ENCODE data around the gene LMX1A. TPM values are rescaled to one million over a fixed set of nuclear protein-coding genes. Genes with fewer than 3 reads are reported as not detected.

The LMX1A gene
- total and polyA plus RNA-seq, 2 donors, result 0.05 to 0.11 TPM

DNA sequence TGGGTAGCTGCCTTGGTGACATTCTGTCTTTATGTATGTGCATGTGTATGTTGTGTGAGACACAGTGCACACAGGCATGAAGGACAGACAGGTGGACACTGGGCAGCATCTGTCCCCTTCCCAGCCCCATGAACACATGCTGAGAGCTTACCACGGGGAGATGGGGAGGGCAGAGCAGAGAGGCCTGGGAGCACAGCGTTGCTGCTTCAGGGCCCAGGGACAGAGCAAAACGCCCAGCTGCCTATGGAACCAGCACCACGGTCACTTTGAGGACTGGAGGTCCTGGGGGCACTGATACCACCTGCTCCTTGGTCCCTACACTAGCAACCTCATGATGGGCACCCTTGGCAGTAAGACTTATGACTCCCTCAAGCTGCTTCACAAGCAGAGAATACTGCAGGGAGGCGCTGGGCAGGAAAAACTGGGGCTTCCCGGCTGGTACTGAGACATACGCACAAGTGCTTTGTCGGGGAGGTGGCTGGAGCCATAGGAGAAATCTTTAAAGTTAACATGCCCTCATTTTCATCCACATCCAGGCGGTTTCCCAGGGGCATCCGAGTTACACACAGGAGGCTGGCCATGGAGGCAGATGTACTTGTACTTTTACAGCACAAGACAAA is 40.3 kb downstream of the LMX1A start:
- H3K27me3 ChIP-seq (ENCODE audit: control insufficient read depth in 2 of 2, insufficient read depth in 1 of 2, low read length in 1 of 2), result no peaks in the 10 kb centered on the region
- WGBS, result 83% methylated on average over 10 of the region's 10 CpGs

DNA sequence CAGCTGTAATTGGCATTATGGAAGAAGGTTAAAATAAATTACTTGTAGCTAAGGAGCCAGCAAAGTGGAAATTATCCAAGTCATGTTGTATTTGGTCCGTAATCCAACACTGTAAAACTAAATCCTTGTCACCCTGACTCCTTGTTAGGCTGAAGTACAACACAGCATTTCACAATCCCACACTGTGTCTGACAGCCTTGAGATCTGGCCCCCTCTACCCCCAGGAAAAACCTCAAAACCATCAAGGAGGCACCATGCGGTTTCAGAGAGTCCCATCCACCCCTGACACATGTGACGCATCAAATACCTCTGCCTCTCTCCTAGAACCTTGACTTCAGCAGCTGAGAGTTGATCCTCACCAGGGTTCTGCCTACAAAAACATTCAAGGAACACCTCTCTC is 41.0 kb downstream of the LMX1A start:
- no peaks in the 10 kb centered on the region for H3K4me1 ChIP-seq (ENCODE audit: control insufficient read depth in 2 of 2, insufficient read depth in 2 of 2, low read length in 2 of 2)
- no peak overlapping the region for H3K4me3 ChIP-seq (ENCODE audit: low read length in 2 of 2)
- no peak overlapping the region for H3K27ac ChIP-seq (ENCODE audit: low read depth in 1 of 2, low read length in 1 of 2)
- H3K36me3 ChIP-seq (ENCODE audit: control insufficient read depth in 2 of 2, insufficient read depth in 2 of 2, low read length in 1 of 2), result no peaks in the 10 kb centered on the region
- no peak for DNase-seq (ENCODE audit: low read depth in 6 of 9, low spot score in 9 of 9)
- WGBS, result 84% methylated on average over 3 of the region's 3 CpGs
- no peaks in the 10 kb centered on the region for H3K9me3 ChIP-seq (ENCODE audit: control insufficient read depth in 2 of 2, insufficient read depth in 1 of 2, low read length in 1 of 2)
- no peaks in the 10 kb centered on the region for H3K27me3 ChIP-seq (ENCODE audit: control insufficient read depth in 2 of 2, insufficient read depth in 1 of 2, low read length in 1 of 2)

More for the DNA sequence above, 40.3 kb downstream of the LMX1A start:
- H3K4me3 ChIP-seq (ENCODE audit: low read length in 2 of 2), result no peak overlapping the region
- H3K36me3 ChIP-seq (ENCODE audit: control insufficient read depth in 2 of 2, insufficient read depth in 2 of 2, low read length in 1 of 2), result no peaks in the 10 kb centered on the region
- no peaks in the 10 kb centered on the region for H3K9me3 ChIP-seq (ENCODE audit: control insufficient read depth in 2 of 2, insufficient read depth in 1 of 2, low read length in 1 of 2)
- no peak for DNase-seq (ENCODE audit: low read depth in 6 of 9, low spot score in 9 of 9)
- no peak overlapping the region for H3K27ac ChIP-seq (ENCODE audit: low read depth in 1 of 2, low read length in 1 of 2)
- no peaks in the 10 kb centered on the region for H3K4me1 ChIP-seq (ENCODE audit: control insufficient read depth in 2 of 2, insufficient read depth in 2 of 2, low read length in 2 of 2)

DNA sequence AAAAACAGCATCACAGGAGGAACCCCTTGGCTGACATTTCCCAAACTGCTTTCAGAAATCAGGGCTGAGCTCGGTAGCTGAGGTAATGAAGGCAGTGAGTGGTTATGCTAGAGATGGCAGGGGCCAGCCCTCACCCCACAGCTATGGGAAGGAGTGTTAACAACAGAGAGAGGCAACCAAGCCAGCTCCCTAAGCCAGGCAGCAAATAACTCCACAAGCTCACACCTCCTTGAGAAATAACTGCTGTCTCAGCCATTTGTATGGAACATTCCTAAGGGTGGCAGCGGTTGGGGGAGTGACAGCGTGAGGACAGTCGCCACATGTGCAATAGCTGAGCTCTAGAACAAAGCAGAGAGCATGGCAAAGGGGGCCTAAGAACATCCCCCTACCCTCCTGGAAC is 42.6 kb downstream of the LMX1A start:
- no peak overlapping the region for H3K27ac ChIP-seq (ENCODE audit: low read depth in 1 of 2, low read length in 1 of 2)
- no peak overlapping the region for H3K4me3 ChIP-seq (ENCODE audit: low read length in 2 of 2)
- no peaks in the 10 kb centered on the region for H3K27me3 ChIP-seq (ENCODE audit: control insufficient read depth in 2 of 2, insufficient read depth in 1 of 2, low read length in 1 of 2)
- DNase-seq (ENCODE audit: low read depth in 6 of 9, low spot score in 9 of 9), result no peak
- no peaks in the 10 kb centered on the region for H3K36me3 ChIP-seq (ENCODE audit: control insufficient read depth in 2 of 2, insufficient read depth in 2 of 2, low read length in 1 of 2)
- no peaks in the 10 kb centered on the region for H3K4me1 ChIP-seq (ENCODE audit: control insufficient read depth in 2 of 2, insufficient read depth in 2 of 2, low read length in 2 of 2)
- 47% methylated on average over 4 of the region's 4 CpGs for WGBS
- H3K9me3 ChIP-seq (ENCODE audit: control insufficient read depth in 2 of 2, insufficient read depth in 1 of 2, low read length in 1 of 2), result no peaks in the 10 kb centered on the region

DNA sequence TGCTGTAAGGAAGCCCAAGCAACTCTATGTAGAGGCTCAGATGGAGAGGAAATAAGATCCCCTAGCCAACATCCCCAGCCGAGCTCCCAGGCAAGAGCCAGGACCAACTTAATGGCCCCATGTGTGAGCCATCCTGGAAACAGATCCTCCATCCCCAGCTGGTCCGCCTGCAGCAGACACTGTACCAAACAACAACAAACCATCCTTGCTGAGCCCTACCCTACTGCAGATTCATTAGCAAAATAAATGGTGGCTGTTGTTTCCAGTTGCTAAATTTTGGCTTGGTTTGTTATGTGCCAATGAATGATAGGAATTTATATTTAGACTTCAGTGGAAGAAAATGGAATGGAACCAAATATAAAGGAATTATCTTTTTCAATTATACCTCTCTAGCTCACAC is 43.9 kb downstream of the LMX1A start:
- H3K27me3 ChIP-seq (ENCODE audit: control insufficient read depth in 2 of 2, insufficient read depth in 1 of 2, low read length in 1 of 2), result no peaks in the 10 kb centered on the region
- no peaks in the 10 kb centered on the region for H3K36me3 ChIP-seq (ENCODE audit: control insufficient read depth in 2 of 2, insufficient read depth in 2 of 2, low read length in 1 of 2)
- H3K9me3 ChIP-seq (ENCODE audit: control insufficient read depth in 2 of 2, insufficient read depth in 1 of 2, low read length in 1 of 2), result no peaks in the 10 kb centered on the region
- H3K4me1 ChIP-seq (ENCODE audit: control insufficient read depth in 2 of 2, insufficient read depth in 2 of 2, low read length in 2 of 2), result no peaks in the 10 kb centered on the region
- WGBS, result 95% methylated on average over 2 of the region's 2 CpGs
- no peak overlapping the region for H3K27ac ChIP-seq (ENCODE audit: low read depth in 1 of 2, low read length in 1 of 2)
- no peak for DNase-seq (ENCODE audit: low read depth in 6 of 9, low spot score in 9 of 9)
- H3K4me3 ChIP-seq (ENCODE audit: low read length in 2 of 2), result no peak overlapping the region

DNA sequence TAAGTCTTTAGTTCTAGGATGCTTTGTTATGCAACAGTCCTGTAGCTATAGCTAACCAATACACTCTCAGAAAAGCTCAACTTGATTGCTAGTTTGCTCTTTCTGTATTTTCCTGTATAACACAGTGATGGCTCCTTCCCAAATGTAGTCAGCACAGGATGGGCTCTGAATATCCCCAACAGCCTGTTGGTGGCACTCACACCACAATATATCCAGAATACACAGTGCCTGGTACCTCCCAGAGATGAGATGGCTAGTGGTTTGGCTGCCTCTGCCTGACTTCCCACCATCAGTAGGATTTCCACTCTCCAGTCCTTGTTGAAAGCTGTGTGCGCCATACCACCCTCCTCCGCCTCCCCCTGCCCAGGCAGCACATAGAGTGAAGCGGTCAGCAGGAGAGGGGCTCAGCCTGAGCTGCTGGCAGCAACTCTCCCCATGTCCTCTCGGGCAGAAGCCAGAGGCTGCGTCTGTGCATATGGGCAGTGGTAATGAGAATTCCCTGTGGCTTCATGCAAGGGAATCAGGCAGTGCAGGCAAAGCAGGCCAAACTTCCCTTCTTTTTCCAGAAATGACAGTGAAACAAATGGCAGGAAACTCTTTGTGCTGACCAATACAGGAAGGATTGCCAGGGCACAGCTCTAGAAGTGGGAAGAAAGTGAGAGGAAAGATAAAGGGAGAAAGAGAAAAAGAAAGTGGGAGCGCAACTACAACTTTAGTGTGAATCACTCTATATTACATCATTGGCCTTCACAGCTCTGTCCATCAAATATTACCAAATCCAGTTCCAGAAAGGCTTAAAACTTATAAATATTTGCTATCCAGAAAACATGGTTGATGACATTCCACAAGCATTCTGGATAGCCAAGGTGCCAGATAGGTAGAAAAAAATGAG is 49.7 kb downstream of the LMX1A start:
- Histone ChIP-seq H3K36me3 (ENCODE audit: control insufficient read depth in 2 of 2, insufficient read depth in 2 of 2, low read length in 1 of 2) (no peaks in the 10 kb centered on the region), H3K4me3 (ENCODE audit: low read length in 2 of 2) (no peak overlapping the region), H3K27ac (ENCODE audit: low read depth in 1 of 2, low read length in 1 of 2) (no peak overlapping the region), H3K9me3 (ENCODE audit: control insufficient read depth in 2 of 2, insufficient read depth in 1 of 2, low read length in 1 of 2) (no peaks in the 10 kb centered on the region), H3K4me1 (ENCODE audit: control insufficient read depth in 2 of 2, insufficient read depth in 2 of 2, low read length in 2 of 2) (no peaks in the 10 kb centered on the region), H3K27me3 (ENCODE audit: control insufficient read depth in 2 of 2, insufficient read depth in 1 of 2, low read length in 1 of 2) (no peaks in the 10 kb centered on the region)
- no peak for DNase-seq (ENCODE audit: low read depth in 6 of 9, low spot score in 9 of 9)
- 67% methylated on average over 6 of the region's 6 CpGs for WGBS

DNA sequence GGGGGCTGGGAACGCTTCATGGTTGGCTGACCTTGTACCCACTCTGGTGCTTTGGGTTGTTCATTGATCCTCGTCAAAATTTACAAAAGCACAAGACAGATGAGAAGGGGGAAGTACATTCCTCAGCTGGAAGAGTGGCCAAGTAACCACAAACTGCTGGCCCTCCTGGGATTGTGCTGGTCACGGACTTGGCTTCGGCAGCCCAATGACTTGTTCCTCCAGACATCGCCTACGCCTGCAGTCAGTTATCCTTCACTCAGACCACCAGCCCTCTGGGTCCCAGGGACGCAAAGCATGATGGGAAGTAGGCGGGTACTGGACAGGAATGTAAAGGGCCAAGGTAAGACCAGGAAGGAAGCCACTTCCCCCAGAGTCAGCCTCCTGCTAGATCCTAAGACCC is 53.1 kb downstream of the LMX1A start:
- Histone ChIP-seq H3K36me3 (ENCODE audit: control insufficient read depth in 2 of 2, insufficient read depth in 2 of 2, low read length in 1 of 2) (no peaks in the 10 kb centered on the region), H3K27me3 (ENCODE audit: control insufficient read depth in 2 of 2, insufficient read depth in 1 of 2, low read length in 1 of 2) (no peaks in the 10 kb centered on the region), H3K27ac (ENCODE audit: low read depth in 1 of 2, low read length in 1 of 2) (no peak overlapping the region), H3K4me1 (ENCODE audit: control insufficient read depth in 2 of 2, insufficient read depth in 2 of 2, low read length in 2 of 2) (no peaks in the 10 kb centered on the region), H3K4me3 (ENCODE audit: low read length in 2 of 2) (no peak overlapping the region), H3K9me3 (ENCODE audit: control insufficient read depth in 2 of 2, insufficient read depth in 1 of 2, low read length in 1 of 2) (no peaks in the 10 kb centered on the region)
- DNase-seq (ENCODE audit: low read depth in 6 of 9, low spot score in 9 of 9), result no peak
- WGBS, result 86% methylated on average over 8 of the region's 8 CpGs

DNA sequence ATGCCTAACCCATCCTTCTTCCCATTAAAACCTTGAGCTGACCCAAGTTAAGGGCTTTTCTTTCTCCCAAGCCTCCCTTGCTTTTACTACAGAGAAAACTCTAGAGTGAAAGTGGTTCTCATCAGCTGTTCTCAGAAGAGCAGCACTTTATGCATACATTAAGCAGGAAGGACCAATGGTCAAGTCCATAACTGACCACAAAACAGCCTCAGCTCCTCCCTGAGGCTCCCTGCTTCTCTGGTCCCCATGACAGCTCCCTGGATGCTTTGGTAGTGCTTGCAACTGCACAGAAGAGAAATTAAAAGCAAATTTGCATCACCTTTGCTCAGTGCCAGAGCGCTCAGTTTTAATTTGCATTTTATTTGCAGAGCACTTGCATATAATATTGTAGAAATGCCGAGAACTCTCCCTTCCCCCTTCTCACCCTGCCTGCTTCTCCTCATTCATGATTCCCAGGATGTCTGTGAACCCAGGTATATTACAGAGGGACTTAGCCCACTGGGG is 56.1 kb downstream of the LMX1A start:
- no peaks in the 10 kb centered on the region for H3K27me3 ChIP-seq (ENCODE audit: control insufficient read depth in 2 of 2, insufficient read depth in 1 of 2, low read length in 1 of 2)
- WGBS, result 87% methylated on average over 2 of the region's 2 CpGs
- no peaks in the 10 kb centered on the region for H3K36me3 ChIP-seq (ENCODE audit: control insufficient read depth in 2 of 2, insufficient read depth in 2 of 2, low read length in 1 of 2)
- no peaks in the 10 kb centered on the region for H3K9me3 ChIP-seq (ENCODE audit: control insufficient read depth in 2 of 2, insufficient read depth in 1 of 2, low read length in 1 of 2)
- no peak overlapping the region for H3K27ac ChIP-seq (ENCODE audit: low read depth in 1 of 2, low read length in 1 of 2)
- H3K4me3 ChIP-seq (ENCODE audit: low read length in 2 of 2), result no peak overlapping the region
- H3K4me1 ChIP-seq (ENCODE audit: control insufficient read depth in 2 of 2, insufficient read depth in 2 of 2, low read length in 2 of 2), result no peaks in the 10 kb centered on the region
- no peak for DNase-seq (ENCODE audit: low read depth in 6 of 9, low spot score in 9 of 9)

DNA sequence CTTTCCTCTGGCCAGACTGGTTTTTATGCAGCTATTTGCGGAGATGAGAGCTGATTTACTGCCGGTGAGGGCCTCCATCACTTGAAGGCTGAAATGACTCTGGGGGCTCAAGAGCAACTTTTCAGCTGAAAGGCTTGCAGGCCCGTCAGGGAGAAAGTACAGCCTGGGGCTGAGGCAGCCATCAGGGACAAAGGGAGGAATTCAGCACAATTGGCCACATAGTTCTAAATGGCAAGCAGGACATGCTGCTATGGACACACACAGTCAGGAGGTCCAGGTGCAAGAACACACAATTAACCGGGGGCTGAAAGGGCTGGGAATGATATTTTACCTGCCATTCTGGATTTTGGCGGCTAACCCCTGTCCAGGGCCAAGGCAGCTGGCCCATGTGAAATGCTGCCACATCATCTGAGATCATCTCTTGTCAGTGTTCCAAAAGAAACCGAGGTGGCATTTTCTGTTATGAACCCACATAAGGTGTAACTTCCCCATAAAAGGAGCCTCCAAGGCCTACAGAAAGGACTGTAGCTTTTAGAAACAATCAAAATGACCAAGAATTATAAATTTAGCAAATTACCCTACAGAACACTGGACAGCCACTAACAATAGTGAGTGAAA is 58.2 kb downstream of the LMX1A start:
- 91% methylated on average over 6 of the region's 6 CpGs for WGBS
- no peaks in the 10 kb centered on the region for H3K27me3 ChIP-seq (ENCODE audit: control insufficient read depth in 2 of 2, insufficient read depth in 1 of 2, low read length in 1 of 2)
- no peaks in the 10 kb centered on the region for H3K9me3 ChIP-seq (ENCODE audit: control insufficient read depth in 2 of 2, insufficient read depth in 1 of 2, low read length in 1 of 2)
- H3K4me3 ChIP-seq (ENCODE audit: low read length in 2 of 2), result no peak overlapping the region
- DNase-seq (ENCODE audit: low read depth in 6 of 9, low spot score in 9 of 9), result no peak
- H3K4me1 ChIP-seq (ENCODE audit: control insufficient read depth in 2 of 2, insufficient read depth in 2 of 2, low read length in 2 of 2), result no peaks in the 10 kb centered on the region
- H3K27ac ChIP-seq (ENCODE audit: low read depth in 1 of 2, low read length in 1 of 2), result no peak overlapping the region
- no peaks in the 10 kb centered on the region for H3K36me3 ChIP-seq (ENCODE audit: control insufficient read depth in 2 of 2, insufficient read depth in 2 of 2, low read length in 1 of 2)

DNA sequence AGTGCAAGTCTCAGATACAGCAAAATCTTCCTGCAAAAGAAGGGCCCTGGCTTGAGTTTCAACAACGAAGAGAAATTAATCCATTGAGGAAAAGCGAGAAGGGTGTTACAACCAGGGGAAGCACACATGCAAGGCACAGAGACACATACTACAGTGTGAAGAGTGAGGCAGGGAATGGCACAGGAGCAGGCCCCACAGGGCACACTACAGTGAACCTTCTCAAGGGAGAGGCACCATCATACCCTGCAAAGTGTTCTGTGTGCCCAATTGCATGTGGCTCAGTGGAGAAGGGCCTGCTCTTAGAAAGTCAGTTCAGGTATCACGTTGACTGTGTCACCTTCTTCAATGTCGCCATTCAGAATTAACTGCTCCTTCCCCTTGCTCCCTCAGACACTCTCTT is 60.3 kb downstream of the LMX1A start:
- no peak overlapping the region for H3K4me3 ChIP-seq (ENCODE audit: low read length in 2 of 2)
- WGBS, result 90% methylated on average over 4 of the region's 4 CpGs

More for the DNA sequence above, 60.3 kb downstream of the LMX1A start:
- Histone ChIP-seq H3K27me3 (ENCODE audit: control insufficient read depth in 2 of 2, insufficient read depth in 1 of 2, low read length in 1 of 2) (no peaks in the 10 kb centered on the region), H3K4me1 (ENCODE audit: control insufficient read depth in 2 of 2, insufficient read depth in 2 of 2, low read length in 2 of 2) (no peaks in the 10 kb centered on the region), H3K9me3 (ENCODE audit: control insufficient read depth in 2 of 2, insufficient read depth in 1 of 2, low read length in 1 of 2) (no peaks in the 10 kb centered on the region), H3K36me3 (ENCODE audit: control insufficient read depth in 2 of 2, insufficient read depth in 2 of 2, low read length in 1 of 2) (no peaks in the 10 kb centered on the region), H3K27ac (ENCODE audit: low read depth in 1 of 2, low read length in 1 of 2) (no peak overlapping the region)
- DNase-seq (ENCODE audit: low read depth in 6 of 9, low spot score in 9 of 9), result no peak
